Endodermal cell (in vitro differentiated cells): Measurements from ENCODE around the gene GPR62. TPM values are rescaled to one million over a fixed set of nuclear protein-coding genes. Genes with fewer than 3 reads are reported as not detected.

Source experiments
- DNase-seq: peaks from one replicate; pipeline ENCODE4 v3.0.0-alpha.2; 2017
- H3K27ac ChIP-seq: 2 replicates; pipeline ENCODE4 v1.5.1; 2013; ENCODE audit warnings: mild to moderate bottlenecking, low read depth, low read length, moderate library complexity
- H3K27me3 ChIP-seq: 2 replicates; pipeline ENCODE4 v1.6.1; 2013; ENCODE audit warnings: mild to moderate bottlenecking, low read length, moderate library complexity; ENCODE audit not compliant: insufficient read depth, control insufficient read depth, poor library complexity, severe bottlenecking
- H3K36me3 ChIP-seq: 2 replicates; pipeline ENCODE4 v1.7.0; 2013; ENCODE audit warnings: mild to moderate bottlenecking, low read length, moderate library complexity; ENCODE audit not compliant: control insufficient read depth, insufficient read depth
- H3K4me1 ChIP-seq: one replicate; pipeline ENCODE4 v1.7.0; 2013; ENCODE audit warnings: low read length; ENCODE audit not compliant: control insufficient read depth, insufficient read depth
- H3K4me3 ChIP-seq: 2 replicates; pipeline ENCODE4 v1.5.1; 2013; ENCODE audit warnings: mild to moderate bottlenecking, low read length, moderate library complexity
- H3K9ac ChIP-seq: 2 replicates; pipeline ENCODE4 v1.6.1; 2013; ENCODE audit warnings: mild to moderate bottlenecking, low read length, moderate library complexity; ENCODE audit not compliant: poor library complexity, severe bottlenecking; ENCODE audit errors: extremely low read depth
- H3K9me3 ChIP-seq: 2 replicates; pipeline ENCODE4 v1.6.1; 2013; ENCODE audit warnings: mild to moderate bottlenecking, low read length, moderate library complexity; ENCODE audit not compliant: control insufficient read depth
- H3K27ac Mint-ChIP-seq: 2 replicates; pipeline ENCODE4 v1.8.0; 2020; ENCODE audit warnings: mixed read lengths
- H3K27me3 Mint-ChIP-seq: 2 replicates; pipeline ENCODE4 v1.8.0; 2021; ENCODE audit warnings: mild to moderate bottlenecking, mixed read lengths; ENCODE audit not compliant: insufficient read depth
- H3K36me3 Mint-ChIP-seq: 2 replicates; pipeline ENCODE4 v1.8.0; 2020; ENCODE audit warnings: low read depth, mixed read lengths
- H3K4me1 Mint-ChIP-seq: 2 replicates; pipeline ENCODE4 v1.8.0; 2020; ENCODE audit warnings: mixed read lengths
- H3K4me3 Mint-ChIP-seq: 2 replicates; pipeline ENCODE4 v1.8.0; 2020; ENCODE audit warnings: mild to moderate bottlenecking, moderate library complexity, mixed read lengths
- H3K9me3 Mint-ChIP-seq: 2 replicates; pipeline ENCODE4 v1.8.0; 2020; ENCODE audit warnings: mild to moderate bottlenecking, mixed read lengths
- CTCF ChIP-seq: fragments of 200-600 bp; sonication (generic); conservative IDR thresholded peaks from 2 replicates; pipeline ENCODE4 v1.5.0; 2021; ENCODE audit warnings: antibody characterized with exemption, mild to moderate bottlenecking
- WGBS, 2 experiments: methylation state at CpG; one replicate each; pipeline versions ENCODE4 v1.1.5 to v1.1.7; 2013; ENCODE audit warnings: missing lambda C conversion rate in 2 of 2, mixed read lengths in 1 of 2; ENCODE audit not compliant: insufficient coverage in 1 of 2, insufficient read length in 1 of 2; 5-methylcytosine and 5-hydroxymethylcytosine counted together
- total RNA-seq, 2 donors: library from RNA; stranded (reverse); fragmentation: NEBNext Ultra II Directional in 1 of 2; extraction: Animal tissue kit (Norgen Biotek cat#: 25700) in 1 of 2; gene quantifications; 2 replicates in 1 of 2; 3 replicates in 1 of 2; pipeline ENCODE4 v1.2.1, GENCODE V29; 2021

The GPR62 gene
- total RNA-seq, 2 donors from 2014 or later: 0.40 to 0.44 TPM

GRCh38 chr3:51959651-51960050 is 4.5 kb downstream of the GPR62 start:
- H3K9ac ChIP-seq: no peak overlapping the region
- peaks cover 13% of the 10 kb centered on the region for H3K4me1 Mint-ChIP-seq
- no peak overlapping the region for H3K27ac Mint-ChIP-seq
- WGBS, 2 experiments: 96 to 100% methylated on average over 3 to 7 of the region's 7 CpGs
- no peaks in the 10 kb centered on the region for H3K9me3 Mint-ChIP-seq
- peaks cover 13% of the 10 kb centered on the region for H3K36me3 Mint-ChIP-seq
- peaks cover 15% of the 10 kb centered on the region for H3K27me3 Mint-ChIP-seq
- no peak overlapping the region for H3K4me3 ChIP-seq
- H3K27me3 ChIP-seq: peaks cover 11% of the 10 kb centered on the region
- H3K9me3 ChIP-seq: no peaks in the 10 kb centered on the region
- H3K4me1 ChIP-seq: peaks cover 8% of the 10 kb centered on the region
- no peak for TF ChIP-seq CTCF
- no peak overlapping the region for H3K4me3 Mint-ChIP-seq
- DNase-seq: no peak
- H3K27ac ChIP-seq: no peak overlapping the region
- peaks cover 59% of the 10 kb centered on the region for H3K36me3 ChIP-seq

- H3K4me3 ChIP-seq: no peak overlapping the region
- H3K4me3 Mint-ChIP-seq: no peak overlapping the region
- H3K27me3 ChIP-seq: peaks cover 4% of the 10 kb centered on the region
- no peaks in the 10 kb centered on the region for H3K9me3 ChIP-seq
- H3K4me1 ChIP-seq: peaks cover 14% of the 10 kb centered on the region
- TF ChIP-seq CTCF: no peak
- H3K27ac Mint-ChIP-seq: no peak overlapping the region
- WGBS, 2 experiments: 93 to 94% methylated on average over 8 to 10 of the region's 10 CpGs
- no peak overlapping the region for H3K9ac ChIP-seq
- peaks cover 13% of the 10 kb centered on the region for H3K36me3 Mint-ChIP-seq
- no peak overlapping the region for H3K27ac ChIP-seq
- peaks cover 17% of the 10 kb centered on the region for H3K4me1 Mint-ChIP-seq
- H3K27me3 Mint-ChIP-seq: peaks cover 7% of the 10 kb centered on the region
- no peak for DNase-seq
- peaks cover 59% of the 10 kb centered on the region for H3K36me3 ChIP-seq
- H3K9me3 Mint-ChIP-seq: no peaks in the 10 kb centered on the region
Observed at GRCh38 chr3:51960386-51960785, 5.2 kb downstream of the GPR62 start.

- Mint-ChIP-seq H3K9me3 (no peaks in the 10 kb centered on the region), H3K4me3 (no peak overlapping the region), H3K36me3 (peaks cover 13% of the 10 kb centered on the region), H3K27me3 (peaks cover 5% of the 10 kb centered on the region), H3K4me1 (peaks cover 22% of the 10 kb centered on the region), H3K27ac (no peak overlapping the region)
- H3K9ac ChIP-seq: no peak overlapping the region
- no peak for TF ChIP-seq CTCF
- no peak for DNase-seq
- WGBS, 2 experiments: 90 to 95% methylated on average over 13 to 18 of the region's 18 CpGs
- no peak overlapping the region for H3K27ac ChIP-seq
- H3K36me3 ChIP-seq: peaks cover 59% of the 10 kb centered on the region
- peaks cover 14% of the 10 kb centered on the region for H3K4me1 ChIP-seq
- H3K9me3 ChIP-seq: no peaks in the 10 kb centered on the region
- H3K27me3 ChIP-seq: no peaks in the 10 kb centered on the region
- H3K4me3 ChIP-seq: no peak overlapping the region
Observed at GRCh38 chr3:51961011-51961410, 5.8 kb downstream of the GPR62 start.
